Right renal pelvis (tissue), 4 donors: ENCODE results near the gene PDIA2. TPM values are rescaled to one million over a fixed set of nuclear protein-coding genes. Genes with fewer than 3 reads are reported as not detected.

ENCODE experiments used
- DNase-seq, 4 donors: peaks; one replicate each; pipeline ENCODE4 v3.0.0-alpha.2; 2013; ENCODE audit warnings: low read depth in 4 of 4, low spot score in 3 of 4, missing footprints in 1 of 4
- polyA plus RNA-seq, 4 donors: library from polyadenylated mRNA; unstranded; fragments of 120-200 nt; gene quantifications; one replicate each; pipeline ENCODE4 v1.2.1, GENCODE V29; 2013; ENCODE audit not compliant: insufficient read length in 4 of 4

Gene PDIA2
- polyA plus RNA-seq, 4 donors, result 0.53 to 2.0 (median 1.2) TPM

- no peak for DNase-seq
These were observed 3.4 kb upstream of the PDIA2 start for GRCh38 chr16:279531-279930.

DNA sequence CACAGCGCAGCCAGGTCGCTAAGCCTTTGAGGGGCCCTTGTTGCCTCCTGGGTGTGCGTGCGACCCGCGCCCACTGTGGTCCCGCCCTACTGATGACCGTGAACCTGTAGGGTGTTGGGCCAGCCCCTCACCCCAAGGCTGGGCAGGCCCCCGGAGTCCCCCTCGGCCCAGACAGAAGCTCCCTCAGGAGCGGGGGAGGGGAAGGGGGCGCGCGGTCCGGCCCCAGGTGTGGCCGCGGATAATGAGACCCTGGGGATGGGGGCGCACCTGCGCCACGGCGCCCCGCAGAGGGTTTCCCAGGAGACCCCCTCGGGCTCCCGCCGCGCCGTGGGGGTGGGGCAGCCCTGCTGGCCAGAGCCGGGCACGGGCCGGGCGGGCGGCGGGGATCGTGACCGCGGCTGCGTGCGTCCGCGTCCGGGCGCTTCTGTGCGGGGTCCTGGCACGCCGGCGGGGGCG is 2.9 kb upstream of the PDIA2 start:
- no peak for DNase-seq

DNA sequence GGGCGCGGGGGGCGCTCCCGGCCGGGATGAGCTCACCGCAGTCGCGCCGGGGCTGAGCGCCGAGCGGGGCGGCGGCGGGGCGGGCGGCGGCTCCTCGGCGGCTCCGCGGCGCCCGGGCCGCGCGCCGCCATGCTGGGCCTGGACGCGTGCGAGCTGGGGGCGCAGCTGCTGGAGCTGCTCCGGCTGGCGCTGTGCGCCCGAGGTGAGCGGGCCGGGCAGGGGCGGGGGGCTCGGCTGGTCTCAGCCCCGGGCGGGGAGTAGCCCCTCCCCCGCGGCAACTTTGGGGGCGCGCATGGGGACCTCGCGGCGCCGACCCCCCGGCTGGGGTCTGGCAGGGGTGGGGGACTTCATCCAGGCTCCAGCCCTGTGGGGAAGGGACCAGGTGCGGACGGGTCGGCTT is 2.4 kb upstream of the PDIA2 start, which contains the start of gene ARHGDIG:
Gene ARHGDIG (plus strand): TSS at position 40 of the 400 bp plus-strand sequence. CDS start 90 bp downstream, at position 130.
- DNase-seq, result no peak

- no peak for DNase-seq
These were observed 1.8 kb upstream of the PDIA2 start for GRCh38 chr16:280991-281659.

DNA sequence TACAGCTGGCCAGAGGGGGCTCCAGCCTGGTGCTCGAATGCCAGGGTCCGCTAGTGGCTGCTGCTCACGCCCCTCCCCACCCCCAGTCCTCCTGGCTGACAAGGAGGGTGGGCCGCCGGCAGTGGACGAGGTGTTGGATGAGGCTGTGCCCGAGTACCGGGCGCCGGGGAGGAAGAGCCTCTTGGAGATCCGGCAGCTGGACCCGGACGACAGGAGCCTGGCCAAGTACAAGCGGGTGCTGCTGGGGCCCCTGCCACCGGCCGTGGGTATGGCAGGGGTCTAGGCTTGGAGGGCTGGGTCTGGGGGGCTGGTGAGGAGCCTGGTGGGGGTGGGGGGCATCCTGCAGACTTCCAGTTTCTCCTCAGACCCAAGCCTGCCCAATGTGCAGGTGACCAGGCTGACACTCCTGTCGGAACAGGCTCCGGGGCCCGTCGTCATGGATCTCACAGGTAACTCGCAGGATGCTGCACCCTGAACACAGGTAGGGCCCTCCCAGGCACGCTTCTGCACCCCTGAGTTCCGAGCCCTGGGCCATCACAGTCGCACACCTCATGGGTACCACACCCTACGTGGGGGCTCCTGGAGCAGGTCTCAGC is 1.2 kb upstream of the PDIA2 start:
- no peak for DNase-seq

- no peak for DNase-seq
These were observed 473 bp upstream of the PDIA2 start for GRCh38 chr16:282491-282890.

- DNase-seq, result no peak
These were observed 1.5 kb downstream of the PDIA2 start for GRCh38 chr16:284204-285120.

- DNase-seq, result no peak
These were observed 2.4 kb downstream of the PDIA2 start for GRCh38 chr16:285146-286055.

GRCh38 chr16:286491-287297 is 3.7 kb downstream of the PDIA2 start:
- DNase-seq, result no peak

- no peak for DNase-seq
These were observed 4.4 kb downstream of the PDIA2 start for GRCh38 chr16:287298-287811.

DNA sequence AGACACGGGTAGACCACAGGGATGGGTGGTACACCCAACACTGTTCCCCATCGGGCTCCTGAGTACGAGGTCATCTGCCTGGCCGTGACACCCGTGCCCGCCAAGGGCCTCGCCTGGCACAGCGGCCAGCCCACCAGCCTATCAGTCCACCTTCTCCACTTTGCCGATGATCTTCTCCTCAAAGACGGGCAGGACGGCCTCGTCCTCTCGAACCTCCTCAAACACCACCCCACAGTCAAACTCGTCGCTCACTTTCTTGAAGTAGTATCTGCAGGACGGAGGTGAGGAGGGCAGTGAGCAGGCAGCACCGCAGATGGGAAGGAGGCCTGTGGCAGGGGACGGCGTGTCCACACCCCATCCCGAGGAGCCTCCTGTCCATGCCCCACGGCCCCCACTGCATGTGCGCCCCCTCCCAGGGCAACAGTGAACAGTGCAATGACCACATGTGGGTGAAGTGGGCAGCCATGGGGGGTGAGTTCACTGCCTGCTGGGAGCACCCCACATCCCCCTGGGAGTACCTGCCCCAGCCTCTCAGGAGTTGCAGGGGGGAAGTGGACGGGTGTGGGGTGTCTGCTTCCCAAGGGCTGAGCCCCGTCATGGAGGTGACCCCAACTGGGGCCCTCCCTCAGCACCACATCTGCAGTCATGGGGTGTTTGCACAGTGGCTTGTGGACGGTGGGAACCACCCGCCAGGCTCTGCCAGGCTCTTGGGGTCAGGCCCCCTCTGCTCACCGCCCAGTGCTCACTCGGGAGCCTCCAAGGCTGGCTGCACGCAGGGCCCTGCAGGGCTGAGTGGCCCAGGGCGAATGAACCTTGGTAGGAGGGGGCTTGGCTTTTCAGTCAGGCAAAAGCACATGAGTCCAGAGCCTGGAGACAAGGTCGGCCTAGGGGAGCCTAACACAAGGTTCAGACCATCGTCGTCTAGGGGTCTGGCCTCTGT is 5.3 kb downstream of the PDIA2 start:
- no peak for DNase-seq

GRCh38 chr16:289395-289997 is 6.5 kb downstream of the PDIA2 start:
- DNase-seq, result no peak

DNA sequence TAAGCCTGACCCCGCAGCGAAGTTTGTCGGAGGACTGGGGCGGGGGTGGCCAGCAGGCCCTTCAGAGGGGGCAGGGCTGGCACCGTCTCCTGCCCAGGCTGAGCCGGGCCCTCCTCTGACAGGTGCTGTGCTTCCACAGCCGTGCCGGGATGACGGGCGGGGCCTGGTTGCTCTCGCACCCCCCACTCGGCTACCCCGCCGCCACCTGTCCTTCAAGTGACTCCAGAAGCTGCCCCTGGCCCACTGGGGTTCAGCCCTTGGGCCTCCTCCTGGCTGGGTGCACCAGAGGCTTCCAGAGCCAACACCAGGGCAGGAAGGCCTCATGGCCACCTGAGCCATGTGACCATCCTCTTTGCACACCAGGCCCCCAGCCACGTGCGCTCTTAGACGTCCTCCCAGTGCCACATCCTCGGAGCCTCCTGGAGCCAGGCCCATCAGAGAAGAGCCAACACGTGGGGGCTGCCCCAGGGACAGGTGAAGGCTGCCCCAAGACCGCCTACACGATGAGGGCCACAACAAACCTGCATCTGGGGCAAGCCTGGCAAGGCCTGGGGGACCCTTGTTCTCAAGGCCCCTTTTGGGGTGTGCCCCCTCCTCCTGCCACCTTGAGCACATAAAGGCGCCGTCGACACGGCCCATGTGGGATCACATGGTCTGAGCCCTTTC is 7.2 kb downstream of the PDIA2 start:
- DNase-seq, result no peak

- no peak for DNase-seq
These were observed 7.9 kb downstream of the PDIA2 start for GRCh38 chr16:290681-291405.

- no peak for DNase-seq
These were observed 8.6 kb downstream of the PDIA2 start for GRCh38 chr16:291539-291938.

- no peak for DNase-seq
These were observed 10.2 kb downstream of the PDIA2 start for GRCh38 chr16:293043-293775.
